Endothelial cell of umbilical vein (primary cell): ENCODE measurements around the gene GRAMD4. TPM values are rescaled to one million over a fixed set of nuclear protein-coding genes. Genes with fewer than 3 reads are reported as not detected.

ENCODE experiments used
- BruUV-seq: library from RNA; stranded (reverse); fragments of 400-500 nt; replicated peaks from 2 replicates; lab custom pipeline; 2021; lab: Mats Ljungman, UMichigan
- CTCF ChIA-PET: fragments of 300-600, 350-600 bp; sonication (Branson Sonifier 250); formaldehyde crosslinking; loops from one replicate; lab custom pipeline; 2021; ENCODE audit warnings: antibody characterized with exemption, inconsistent platforms; lab: Charles Lee
- POLR2A ChIA-PET: fragments of 300-600, 350-600 bp; sonication (Branson Sonifier 250); formaldehyde crosslinking; loops from one replicate; lab custom pipeline; 2021; ENCODE audit warnings: antibody characterized with exemption, inconsistent platforms; lab: Charles Lee
- DNase-seq: peaks from one replicate; pipeline ENCODE4 v3.0.0-alpha.2; 2011; ENCODE audit warnings: low read depth, low spot score
- FAIRE-seq: peaks from 2 replicates; lab custom pipeline; 2011; peaks lifted over from hg19 to GRCh38; lab: Jason Lieb, UNC
- H2AFZ ChIP-seq: 2 replicates; pipeline ENCODE4 v1.6.0; 2012; ENCODE audit warnings: low read depth, low read length, control low read depth, inconsistent platforms
- H3K27ac ChIP-seq: 2 replicates; pipeline ENCODE4 v1.5.1; 2011; ENCODE audit warnings: low read depth, mild to moderate bottlenecking, control low read depth, low read length, moderate library complexity; ENCODE audit not compliant: insufficient read depth
- H3K27me3 ChIP-seq, 2 experiments: 2 replicates each; pipeline versions ENCODE4 v1.6.0 to v1.6.1; 2011; ENCODE audit warnings: low read length in 2 of 2, mixed read lengths in 1 of 2; ENCODE audit not compliant: control insufficient read depth in 2 of 2, insufficient read depth in 2 of 2
- H3K36me3 ChIP-seq, 2 experiments: 2 replicates in 1 of 2; 3 replicates in 1 of 2; pipeline ENCODE4 v1.5.1; 2011; ENCODE audit warnings: low read length in 2 of 2, mild to moderate bottlenecking in 1 of 2, moderate library complexity in 1 of 2; ENCODE audit not compliant: control insufficient read depth in 2 of 2, insufficient read depth in 2 of 2; ENCODE audit errors: extremely low read depth in 1 of 2
- H3K4me1 ChIP-seq: 3 replicates; pipeline ENCODE4 v1.5.1; 2011; ENCODE audit warnings: mild to moderate bottlenecking, low read length; ENCODE audit not compliant: control insufficient read depth, insufficient read depth; ENCODE audit errors: extremely low read depth
- H3K4me2 ChIP-seq: 2 replicates; pipeline ENCODE4 v1.6.1; 2011; ENCODE audit warnings: low read length, control low read depth, mixed read lengths; ENCODE audit not compliant: insufficient read depth
- H3K4me3 ChIP-seq, 3 experiments: fragments of 200-600 bp in 1 of 3; sonication (generic), shearing (Covaris generic) in 1 of 3; replicated peaks in 1 of 3; 2 replicates each; pipeline ENCODE4 v1.5.1; 2011 to 2016; ENCODE audit warnings: control low read depth in 3 of 3, low read length in 3 of 3, mild to moderate bottlenecking in 2 of 3, inconsistent platforms in 1 of 3, low read depth in 1 of 3, moderate library complexity in 1 of 3; ENCODE audit not compliant: insufficient read depth in 1 of 3
- H3K79me2 ChIP-seq: 2 replicates; pipeline ENCODE4 v1.6.0; 2012; ENCODE audit warnings: low read length, inconsistent platforms; ENCODE audit not compliant: control insufficient read depth, insufficient read depth
- H3K9ac ChIP-seq: replicated peaks from 2 replicates; pipeline ENCODE3; 2011; ENCODE audit warnings: low read length, control low read depth; ENCODE audit not compliant: insufficient read depth; ENCODE audit errors: extremely low read depth
- H3K9me1 ChIP-seq: replicated peaks from 3 replicates; pipeline ENCODE4 v1.6.0; 2011; ENCODE audit warnings: mild to moderate bottlenecking, low read length; ENCODE audit not compliant: control insufficient read depth, insufficient read depth; ENCODE audit errors: extremely low read depth
- H3K9me3 ChIP-seq: replicated peaks from 2 replicates; pipeline ENCODE4 v1.5.1; 2012; ENCODE audit warnings: low read length, inconsistent platforms; ENCODE audit not compliant: control insufficient read depth, insufficient read depth
- H4K20me1 ChIP-seq: replicated peaks from 2 replicates; pipeline ENCODE3; 2011; ENCODE audit warnings: mild to moderate bottlenecking, low read length; ENCODE audit not compliant: control insufficient read depth, insufficient read depth; ENCODE audit errors: extremely low read depth
- CTCF ChIP-seq, 2 donors: IDR thresholded peaks; 1 replicate in 1 of 2; 2 replicates in 1 of 2; pipeline ENCODE4 v1.5.1; 2011; ENCODE audit warnings: low read length in 2 of 2, mild to moderate bottlenecking in 2 of 2, moderate library complexity in 2 of 2, control low read depth in 1 of 2, inconsistent platforms in 1 of 2, low read depth in 1 of 2; ENCODE audit not compliant: insufficient read depth in 1 of 2; ENCODE audit errors: extremely low read depth in 1 of 2
- EZH2 ChIP-seq: IDR thresholded peaks from 2 replicates; pipeline ENCODE4 v1.6.1; 2012; ENCODE audit warnings: borderline replicate concordance, low read depth, mild to moderate bottlenecking, moderate library complexity, low read length, inconsistent platforms; ENCODE audit not compliant: severe bottlenecking
- FOS ChIP-seq: IDR thresholded peaks from 2 replicates; pipeline ENCODE4 v1.6.1; 2011; ENCODE audit warnings: mild to moderate bottlenecking, low read length, moderate library complexity, borderline replicate concordance; ENCODE audit not compliant: insufficient read depth
- GATA2 ChIP-seq: IDR thresholded peaks from 2 replicates; pipeline ENCODE4 v1.7.0; 2011; ENCODE audit warnings: low read depth, mild to moderate bottlenecking, moderate library complexity, mixed read lengths, low read length; ENCODE audit not compliant: insufficient read length, insufficient read depth
- JUN ChIP-seq: IDR thresholded peaks from 2 replicates; pipeline ENCODE4 v1.6.1; 2011; ENCODE audit warnings: borderline replicate concordance, low read depth; ENCODE audit not compliant: insufficient read length, insufficient read depth
- MAX ChIP-seq: IDR thresholded peaks from 2 replicates; pipeline ENCODE4 v1.6.1; 2011; ENCODE audit not compliant: insufficient read depth, insufficient read length
- MYC ChIP-seq: IDR thresholded peaks from one replicate; pipeline ENCODE4 v1.6.1; 2011; ENCODE audit warnings: mild to moderate bottlenecking, low read depth, low read length
- POLR2A ChIP-seq: IDR thresholded peaks from 2 replicates; pipeline ENCODE4 v1.6.1; 2012; ENCODE audit warnings: low read depth, mild to moderate bottlenecking, control low read depth, low read length
- POLR2AphosphoS5 ChIP-seq: IDR thresholded peaks from 2 replicates; pipeline ENCODE4 v1.6.1; 2012; ENCODE audit warnings: low read depth, mild to moderate bottlenecking, control low read depth, low read length, moderate library complexity; ENCODE audit not compliant: insufficient read depth
- dilution Hi-C: fragments of 300-500 bp; cut with MboI; formaldehyde crosslinking; loops from one replicate; pipeline ENCODE4 v1.15.0; 2019; ENCODE audit warnings: low sequenced_read_pairs; ENCODE audit not compliant: extremely low pct_ligation_motif_present
- intact Hi-C: fragments of 100-400 bp; cut with micrococcal nuclease; formaldehyde crosslinking; loops from one replicate; pipeline ENCODE4 v1.10.0; 2022
- polyA plus RNA-seq, 4 experiments: library from polyadenylated mRNA; depleted of rRNA in 3 of 4; stranded (reverse) in 3 of 4; unstranded in 1 of 4; fragments of >200 nt; gene quantifications; 2 replicates each; pipeline versions ENCODE4 v1.2.1 to v1.2.3, GENCODE V29; 2011 to 2012; ENCODE audit warnings: missing spikeins in 1 of 4
- total RNA-seq: library from RNA; stranded (reverse); gene quantifications from 2 replicates; pipeline ENCODE4 v1.2.3, GENCODE V29; 2021

The GRAMD4 gene
- total and polyA plus RNA-seq, 2 donors (not counting 3 experiments of a cell fraction or from before 2014, with no cell fraction given), result 5.9 to 14.8 TPM

GRCh38 chr22:46625843-46626349, 5.7 kb downstream of the GRAMD4 start:
- H3K4me1 ChIP-seq, result peaks cover 4% of the 10 kb centered on the region
- no peaks in the 10 kb centered on the region for H3K9me3 ChIP-seq
- TF ChIP-seq MYC (no peak), POLR2AphosphoS5 (no peak), JUN (no peak), POLR2A (no peak), GATA2 (no peak), FOS (no peak), CTCF (IDR thresholded peaks at IDR 0.05; ENCODE audit: extremely low read depth in 1 of 2, insufficient read depth in 1 of 2, low read depth in 1 of 2, low read length in 2 of 2) (no peak), MAX (no peak), EZH2 (no peak)
- no peaks in the 10 kb centered on the region for H4K20me1 ChIP-seq
- intact Hi-C loops (loop anchor here (1.0 kb wide), 1 partner anchor 23 kb away; no protein-coding TSS in a partner anchor), dilution Hi-C loops (no loop called here)
- no peaks in the 10 kb centered on the region for H3K27me3 ChIP-seq
- H3K4me3 ChIP-seq, result no peak overlapping the region
- CTCF ChIA-PET, result no interaction called here
- DNase-seq, result no peak
- POLR2A ChIA-PET, result no interaction called here
- no peaks in the 10 kb centered on the region for H3K79me2 ChIP-seq
- H3K9ac ChIP-seq, result no peak overlapping the region
- no TSS peak for BruUV-seq
- H3K9me1 ChIP-seq, result no peaks in the 10 kb centered on the region
- H2AFZ ChIP-seq, result no peak overlapping the region
- no peak overlapping the region for H3K4me2 ChIP-seq
- no peak for FAIRE-seq
- no peaks in the 10 kb centered on the region for H3K36me3 ChIP-seq
- no peak overlapping the region for H3K27ac ChIP-seq
